ENCODE data around the gene RCHY1.
"Not testable (repeated sequence)": the region's sequence is repeated elsewhere in the genome, so short reads cannot be mapped to it uniquely, and the experiment has no call there.

Gene RCHY1

DNA sequence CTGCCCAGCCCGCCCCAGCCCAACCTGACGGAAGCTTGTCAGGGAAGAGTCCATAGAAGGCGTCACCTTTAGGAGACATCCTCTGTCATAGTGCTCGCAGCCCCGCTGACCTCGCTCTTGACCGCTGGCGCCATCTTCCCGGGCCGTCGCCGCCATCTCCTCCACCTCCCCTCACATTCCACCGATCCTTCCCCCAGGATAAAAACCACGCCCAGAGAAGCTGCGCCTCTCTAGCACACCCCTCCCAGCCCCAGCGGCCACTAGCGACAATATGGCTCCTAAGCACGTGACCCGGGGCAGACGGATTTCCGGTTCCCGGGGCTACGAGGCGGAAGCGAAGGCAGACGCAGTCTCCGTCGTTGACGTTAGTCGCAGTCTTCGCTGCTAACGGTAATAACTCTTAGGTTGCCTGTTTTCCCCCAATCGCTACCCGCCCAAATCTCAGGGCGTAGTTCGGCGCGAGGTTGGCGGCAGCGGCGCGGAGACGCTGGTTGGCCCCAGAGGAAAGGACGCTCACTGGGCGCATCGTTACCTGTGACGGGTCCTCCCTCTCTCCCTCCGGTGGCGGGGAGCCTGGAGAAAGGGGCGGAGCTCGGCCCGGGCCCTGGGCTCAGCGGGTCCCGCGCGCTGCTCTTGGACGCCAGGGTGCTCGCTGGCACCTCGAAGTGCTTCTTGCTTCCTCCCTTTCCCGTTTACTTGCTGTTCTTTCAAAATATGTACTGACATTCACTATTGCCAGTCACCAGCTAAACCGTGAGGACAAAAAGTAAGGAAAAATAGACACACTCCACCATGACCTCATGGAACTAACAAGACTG is at the start of gene RCHY1, which contains the start of gene THAP6:
Gene RCHY1, minus strand, starts transcription at position 273 of the 818 bp plus-strand sequence. Its CDS starts 117 bp downstream, at position 156.
Gene THAP6, plus strand, starts transcription at position 343 of the 818 bp plus-strand sequence. CDS start 980 bp downstream, outside the sequence.
- H3K4me3 ChIP-seq (ENCODE audit: low read length): peak within 1 kb of the TSS; percentile 98
- H3K36me3 ChIP-seq (ENCODE audit: control insufficient read depth, insufficient read depth, low read length, severe bottlenecking): peaks cover 27% of the 10 kb centered on the region
- no peaks in the 10 kb centered on the region for H3K27me3 ChIP-seq (replicated peaks; ENCODE audit: control insufficient read depth, insufficient read depth, low read length)
- H3K9me3 ChIP-seq (ENCODE audit: control insufficient read depth, low read length): no peaks in the 10 kb centered on the region
- H3K4me1 ChIP-seq (ENCODE audit: control insufficient read depth, insufficient read depth, low read length): peaks cover 43% of the 10 kb centered on the region
- DNase-seq (ENCODE audit: low read depth): peak; percentile 99
- H3K9ac ChIP-seq (ENCODE audit: low read length): peak within 1 kb of the TSS; percentile 91

DNA sequence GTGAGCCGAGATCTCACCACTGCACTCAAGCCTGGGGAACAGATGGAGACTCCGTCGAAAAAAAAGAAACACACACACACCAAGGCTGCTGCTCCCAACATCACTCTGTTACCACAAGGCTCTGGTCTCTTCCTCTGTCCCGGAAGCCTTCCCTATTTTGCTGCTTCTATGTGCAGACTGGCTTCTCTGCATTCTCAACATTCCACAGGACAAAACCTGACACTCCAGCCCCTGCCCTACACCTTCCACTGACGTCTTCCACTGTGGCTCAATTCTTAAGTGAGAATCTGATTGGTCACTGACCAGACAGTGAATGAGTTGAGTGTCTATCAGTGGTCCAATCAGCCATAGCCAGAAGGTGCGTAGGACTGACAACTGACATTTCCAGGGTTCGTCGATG is 47.6 kb upstream of the RCHY1 start:
- Histone ChIP-seq H3K27me3 (replicated peaks; ENCODE audit: control insufficient read depth, insufficient read depth, low read length) (peaks cover under 1% of the 10 kb centered on the region), H3K4me3 (ENCODE audit: low read length) (no peak overlapping the region), H3K36me3 (ENCODE audit: control insufficient read depth, insufficient read depth, low read length, severe bottlenecking) (no peaks in the 10 kb centered on the region), H3K9me3 (ENCODE audit: control insufficient read depth, low read length) (no peaks in the 10 kb centered on the region), H3K4me1 (ENCODE audit: control insufficient read depth, insufficient read depth, low read length) (peaks cover 4% of the 10 kb centered on the region), H3K9ac (ENCODE audit: low read length) (no peak overlapping the region)
- no peak for DNase-seq (ENCODE audit: low read depth)

DNA sequence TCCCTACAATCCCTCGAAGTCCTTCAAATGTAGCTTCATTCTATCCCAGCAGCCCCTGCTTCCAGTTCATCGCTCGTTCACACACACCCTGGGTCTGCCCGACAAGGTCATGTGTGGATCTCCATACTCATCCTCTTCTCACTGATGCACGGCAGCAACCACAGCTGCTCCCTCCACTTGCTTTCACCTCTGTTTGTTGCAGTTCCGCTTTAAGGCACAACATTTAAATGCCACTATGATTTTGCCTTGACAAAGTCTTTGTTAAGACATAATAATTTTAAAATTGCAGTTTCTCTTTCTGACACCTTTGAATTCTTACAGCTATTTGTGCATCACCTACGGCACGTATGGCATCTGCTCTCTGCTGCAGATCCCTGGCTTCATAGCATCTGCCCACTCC is 43.5 kb upstream of the RCHY1 start:
- no peak overlapping the region for H3K9ac ChIP-seq (ENCODE audit: low read length)
- no peaks in the 10 kb centered on the region for H3K9me3 ChIP-seq (ENCODE audit: control insufficient read depth, low read length)
- no peaks in the 10 kb centered on the region for H3K4me1 ChIP-seq (ENCODE audit: control insufficient read depth, insufficient read depth, low read length)
- H3K27me3 ChIP-seq (replicated peaks; ENCODE audit: control insufficient read depth, insufficient read depth, low read length): peaks cover 17% of the 10 kb centered on the region
- H3K36me3 ChIP-seq (ENCODE audit: control insufficient read depth, insufficient read depth, low read length, severe bottlenecking): no peaks in the 10 kb centered on the region
- no peak overlapping the region for H3K4me3 ChIP-seq (ENCODE audit: low read length)
- no peak for DNase-seq (ENCODE audit: low read depth)

DNA sequence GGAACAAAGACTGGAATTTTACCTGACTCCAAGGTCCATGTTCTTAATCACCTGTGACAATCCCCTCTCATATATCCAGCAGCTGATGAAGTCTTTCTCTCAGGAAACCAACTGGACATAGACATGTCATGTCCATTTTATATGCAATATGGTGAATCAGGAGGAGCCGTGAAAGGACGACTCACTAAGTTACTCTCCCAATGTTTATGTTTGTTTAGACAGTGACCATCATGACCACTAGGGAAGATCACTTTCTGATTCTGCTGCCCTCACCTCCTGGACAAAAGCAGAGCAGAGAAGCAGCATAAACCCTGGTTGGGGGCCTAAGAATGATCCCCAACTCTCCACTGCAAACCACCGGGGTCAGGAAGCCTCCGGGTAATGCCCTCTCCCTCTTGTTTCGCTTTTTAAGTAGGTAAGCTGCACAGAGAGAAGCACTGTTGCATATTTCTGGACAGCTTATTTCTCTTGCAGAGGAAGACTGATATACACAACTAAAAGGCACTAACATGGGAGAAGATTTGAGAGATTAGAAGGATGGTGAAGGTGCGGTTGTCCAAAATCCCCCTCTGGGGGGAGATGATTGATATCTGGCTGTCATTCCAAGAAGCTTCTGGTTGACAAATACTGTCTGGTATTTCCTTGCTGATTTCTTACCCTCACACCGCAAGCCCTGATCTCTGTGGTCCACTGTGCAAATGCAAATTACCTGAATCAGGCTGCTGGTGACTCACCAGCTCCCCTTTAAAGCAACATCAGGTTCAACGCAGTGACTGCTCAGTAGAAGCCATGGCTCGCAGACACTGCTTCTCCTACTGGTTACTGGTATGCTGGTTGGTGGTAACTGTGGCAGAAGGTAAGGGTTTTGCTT is 41.3 kb upstream of the RCHY1 start, which contains the start of gene ODAPH:
Gene ODAPH, plus strand, starts transcription at position 773 of the 871 bp plus-strand sequence. Its CDS starts 17 bp downstream, at position 790.
- Histone ChIP-seq H3K4me3 (ENCODE audit: low read length) (no peak within 1 kb of the TSS), H3K9ac (ENCODE audit: low read length) (no peak within 1 kb of the TSS), H3K36me3 (ENCODE audit: control insufficient read depth, insufficient read depth, low read length, severe bottlenecking) (no peaks in the 10 kb centered on the region), H3K4me1 (ENCODE audit: control insufficient read depth, insufficient read depth, low read length) (no peaks in the 10 kb centered on the region), H3K9me3 (ENCODE audit: control insufficient read depth, low read length) (no peaks in the 10 kb centered on the region), H3K27me3 (replicated peaks; ENCODE audit: control insufficient read depth, insufficient read depth, low read length) (peaks cover 17% of the 10 kb centered on the region)
- no peak for DNase-seq (ENCODE audit: low read depth)

DNA sequence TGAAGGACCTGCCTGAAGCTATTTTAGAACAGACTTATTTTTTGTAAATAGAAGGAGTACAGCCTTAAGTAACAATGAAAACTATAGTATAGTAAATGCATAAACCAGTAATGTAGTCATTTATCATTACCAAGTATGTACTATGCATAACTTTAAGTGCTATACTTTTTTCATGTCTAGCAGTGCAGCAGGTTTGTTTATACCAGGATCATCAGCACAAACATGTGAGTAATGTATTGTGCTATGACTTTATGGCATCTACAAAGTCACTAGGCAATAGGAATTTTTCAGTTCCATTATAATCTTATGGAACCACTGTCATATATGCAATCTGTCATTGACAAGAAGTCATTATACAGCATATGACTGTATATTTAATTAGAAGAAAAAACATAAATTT is 38.2 kb upstream of the RCHY1 start:
- H3K36me3 ChIP-seq (ENCODE audit: control insufficient read depth, insufficient read depth, low read length, severe bottlenecking): no peaks in the 10 kb centered on the region
- DNase-seq (ENCODE audit: low read depth): no peak
- H3K4me3 ChIP-seq (ENCODE audit: low read length): no peak overlapping the region
- no peaks in the 10 kb centered on the region for H3K4me1 ChIP-seq (ENCODE audit: control insufficient read depth, insufficient read depth, low read length)
- H3K9ac ChIP-seq (ENCODE audit: low read length): no peak overlapping the region
- no peaks in the 10 kb centered on the region for H3K9me3 ChIP-seq (ENCODE audit: control insufficient read depth, low read length)
- H3K27me3 ChIP-seq (replicated peaks; ENCODE audit: control insufficient read depth, insufficient read depth, low read length): peaks cover 17% of the 10 kb centered on the region

DNA sequence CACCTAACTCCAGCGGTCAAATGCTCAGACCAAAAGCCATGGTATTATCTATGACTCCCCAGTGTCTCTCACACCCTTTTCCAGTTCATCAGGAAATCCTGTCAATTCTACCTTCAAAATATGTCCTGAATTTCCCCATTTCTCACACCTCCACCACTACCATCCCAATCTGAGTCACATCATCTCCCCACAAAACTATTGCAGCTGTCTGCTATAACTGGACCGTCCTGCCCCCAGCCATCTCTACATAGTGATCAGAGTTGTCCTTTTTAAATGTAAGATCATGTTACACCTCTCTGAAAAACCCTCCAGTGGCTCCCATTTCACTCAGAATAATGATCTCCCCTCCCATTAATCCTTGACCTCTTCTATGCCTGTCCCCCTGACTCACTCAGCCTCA is 34.8 kb upstream of the RCHY1 start:
- Histone ChIP-seq H3K9me3 (ENCODE audit: control insufficient read depth, low read length) (no peaks in the 10 kb centered on the region), H3K4me1 (ENCODE audit: control insufficient read depth, insufficient read depth, low read length) (no peaks in the 10 kb centered on the region), H3K27me3 (replicated peaks; ENCODE audit: control insufficient read depth, insufficient read depth, low read length) (no peaks in the 10 kb centered on the region), H3K9ac (ENCODE audit: low read length) (no peak overlapping the region), H3K4me3 (ENCODE audit: low read length) (no peak overlapping the region), H3K36me3 (ENCODE audit: control insufficient read depth, insufficient read depth, low read length, severe bottlenecking) (no peaks in the 10 kb centered on the region)
- no peak for DNase-seq (ENCODE audit: low read depth)

DNA sequence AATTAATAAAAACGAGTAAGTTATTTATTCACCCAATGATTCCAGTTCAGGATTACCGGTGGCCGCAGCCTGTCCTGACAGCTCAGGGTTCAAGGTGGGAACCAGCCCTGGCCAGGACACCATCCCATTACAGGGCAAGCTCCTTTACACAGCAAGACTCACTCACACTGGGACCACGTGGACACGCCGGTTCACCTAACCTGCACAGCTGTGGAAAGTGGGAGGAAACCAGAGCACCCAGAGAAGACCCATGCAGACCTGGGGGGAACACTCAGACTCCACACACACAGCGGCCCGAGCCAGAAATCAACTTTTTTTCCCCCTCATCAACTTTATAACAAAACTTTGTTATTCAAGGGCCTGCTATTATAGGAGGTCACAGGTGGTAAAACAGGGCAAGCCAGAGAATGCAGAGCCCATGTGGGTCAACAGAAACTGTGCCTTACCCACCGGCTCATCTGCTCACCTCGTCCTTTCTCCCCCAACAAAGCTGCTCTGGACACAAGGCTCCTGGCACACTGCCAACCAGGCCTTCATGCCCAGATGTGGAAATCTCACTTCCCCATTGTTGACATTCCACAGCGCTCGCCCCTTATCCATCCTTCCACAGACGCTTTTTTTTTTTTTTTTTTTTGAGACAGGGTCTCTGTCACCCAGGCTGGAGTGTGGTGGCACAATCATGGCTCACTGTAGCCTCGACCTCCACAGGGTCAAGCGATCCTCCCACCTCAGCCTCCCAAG is 33.6 kb upstream of the RCHY1 start:
- H3K36me3 ChIP-seq (ENCODE audit: control insufficient read depth, insufficient read depth, low read length, severe bottlenecking): no peaks in the 10 kb centered on the region
- H3K9ac ChIP-seq (ENCODE audit: low read length): no peak overlapping the region
- no peaks in the 10 kb centered on the region for H3K9me3 ChIP-seq (ENCODE audit: control insufficient read depth, low read length)
- H3K27me3 ChIP-seq (replicated peaks; ENCODE audit: control insufficient read depth, insufficient read depth, low read length): no peaks in the 10 kb centered on the region
- H3K4me3 ChIP-seq (ENCODE audit: low read length): no peak overlapping the region
- H3K4me1 ChIP-seq (ENCODE audit: control insufficient read depth, insufficient read depth, low read length): no peaks in the 10 kb centered on the region
- no peak for DNase-seq (ENCODE audit: low read depth)

DNA sequence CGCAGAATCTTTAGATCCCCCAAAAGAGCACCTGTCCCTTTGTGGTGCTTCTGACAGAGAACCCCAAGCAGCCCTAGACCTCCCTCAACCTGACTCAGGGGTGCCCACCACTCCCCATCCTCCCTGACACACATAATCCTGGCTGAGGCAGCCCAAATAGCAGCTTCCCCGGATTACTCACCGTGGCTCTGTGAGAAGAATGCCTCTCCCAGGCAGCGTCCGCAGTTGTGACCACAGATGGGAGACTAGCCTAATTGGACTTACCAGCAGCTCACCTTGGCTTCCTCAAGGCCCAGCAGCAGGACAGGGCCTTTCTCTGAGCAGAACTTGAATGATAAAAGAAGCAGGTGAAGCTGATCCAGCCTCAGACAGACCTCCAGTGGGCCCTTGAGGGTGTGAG is 31.3 kb upstream of the RCHY1 start:
- DNase-seq (ENCODE audit: low read depth): peak; percentile 10

DNA sequence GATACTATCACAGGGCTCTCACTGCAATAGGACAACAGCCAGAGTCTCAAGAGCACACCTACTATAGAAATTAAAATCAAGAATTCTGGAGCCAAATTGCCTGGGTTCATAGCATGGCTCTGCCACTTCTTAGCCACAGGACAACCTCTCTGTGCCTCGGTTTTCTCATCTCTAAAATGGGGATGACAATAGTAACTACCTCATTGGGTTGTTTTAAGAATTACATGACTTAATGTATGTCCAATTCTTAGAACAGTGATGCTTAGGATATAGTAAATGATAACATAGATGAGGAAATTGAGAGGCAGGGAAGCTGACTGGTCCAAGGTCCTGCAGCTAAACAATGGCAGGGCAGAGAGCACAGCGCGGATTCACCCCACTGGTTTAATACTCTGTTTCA is 30.7 kb upstream of the RCHY1 start:
- H3K4me1 ChIP-seq (ENCODE audit: control insufficient read depth, insufficient read depth, low read length): no peaks in the 10 kb centered on the region
- no peak for DNase-seq (ENCODE audit: low read depth)
- no peak overlapping the region for H3K4me3 ChIP-seq (ENCODE audit: low read length)
- H3K9me3 ChIP-seq (ENCODE audit: control insufficient read depth, low read length): no peaks in the 10 kb centered on the region
- no peaks in the 10 kb centered on the region for H3K27me3 ChIP-seq (replicated peaks; ENCODE audit: control insufficient read depth, insufficient read depth, low read length)
- H3K9ac ChIP-seq (ENCODE audit: low read length): no peak overlapping the region
- peaks cover 5% of the 10 kb centered on the region for H3K36me3 ChIP-seq (ENCODE audit: control insufficient read depth, insufficient read depth, low read length, severe bottlenecking)

More for the DNA sequence above, 31.3 kb upstream of the RCHY1 start:
- H3K36me3 ChIP-seq (ENCODE audit: control insufficient read depth, insufficient read depth, low read length, severe bottlenecking): peaks cover 4% of the 10 kb centered on the region
- no peaks in the 10 kb centered on the region for H3K9me3 ChIP-seq (ENCODE audit: control insufficient read depth, low read length)
- H3K4me3 ChIP-seq (ENCODE audit: low read length): no peak overlapping the region
- H3K27me3 ChIP-seq (replicated peaks; ENCODE audit: control insufficient read depth, insufficient read depth, low read length): no peaks in the 10 kb centered on the region
- H3K4me1 ChIP-seq (ENCODE audit: control insufficient read depth, insufficient read depth, low read length): no peaks in the 10 kb centered on the region
- H3K9ac ChIP-seq (ENCODE audit: low read length): no peak overlapping the region

DNA sequence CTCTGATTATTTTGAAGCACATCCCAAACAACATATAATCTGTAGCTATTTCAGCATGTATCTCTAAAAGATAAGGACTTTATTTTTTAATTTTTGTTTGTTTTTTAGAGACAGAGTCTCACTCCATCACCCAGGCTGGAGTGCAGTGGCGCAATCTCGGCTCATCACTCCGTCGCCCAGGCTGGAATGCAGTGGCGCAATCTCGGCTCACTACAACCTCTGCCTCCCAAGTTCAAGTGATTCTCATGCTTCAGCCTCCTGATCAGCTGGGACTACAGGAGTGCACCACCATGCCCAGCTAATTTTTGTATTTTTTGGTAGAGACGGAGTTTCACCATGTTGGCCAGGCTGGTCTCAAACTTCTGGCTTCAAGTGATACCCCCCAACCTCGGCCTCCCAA is 30.0 kb upstream of the RCHY1 start:
- DNase-seq (ENCODE audit: low read depth); H3K4me1 ChIP-seq (ENCODE audit: control insufficient read depth, insufficient read depth, low read length); H3K27me3 ChIP-seq (replicated peaks; ENCODE audit: control insufficient read depth, insufficient read depth, low read length); H3K9me3 ChIP-seq (ENCODE audit: control insufficient read depth, low read length); H3K9ac ChIP-seq (ENCODE audit: low read length); H3K4me3 ChIP-seq (ENCODE audit: low read length): not testable (repeated sequence)
- peaks cover 11% of the 10 kb centered on the region for H3K36me3 ChIP-seq (ENCODE audit: control insufficient read depth, insufficient read depth, low read length, severe bottlenecking)

DNA sequence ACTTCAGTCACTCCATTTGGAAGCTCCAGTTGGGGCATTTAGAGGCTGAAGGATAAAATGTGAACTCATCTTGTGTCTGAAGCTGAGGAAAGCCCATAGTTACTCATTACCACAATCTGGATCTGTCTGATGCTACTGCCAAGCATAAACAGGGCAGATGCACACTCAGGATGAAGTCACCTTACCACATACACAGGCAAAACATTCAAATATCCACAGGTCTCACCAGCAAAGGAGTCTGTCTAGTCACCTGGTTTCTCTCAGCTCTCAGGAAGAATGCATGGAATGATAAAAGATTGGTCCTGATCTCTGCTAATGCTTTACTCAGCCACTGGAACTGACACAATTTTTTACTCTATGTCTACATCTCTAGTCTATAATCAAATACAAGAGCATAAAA is 28.6 kb upstream of the RCHY1 start:
- no peaks in the 10 kb centered on the region for H3K9me3 ChIP-seq (ENCODE audit: control insufficient read depth, low read length)
- H3K36me3 ChIP-seq (ENCODE audit: control insufficient read depth, insufficient read depth, low read length, severe bottlenecking): peaks cover 18% of the 10 kb centered on the region
- H3K9ac ChIP-seq (ENCODE audit: low read length): no peak overlapping the region
- H3K4me3 ChIP-seq (ENCODE audit: low read length): no peak overlapping the region
- peak; percentile 12 for DNase-seq (ENCODE audit: low read depth)
- no peaks in the 10 kb centered on the region for H3K4me1 ChIP-seq (ENCODE audit: control insufficient read depth, insufficient read depth, low read length)
- H3K27me3 ChIP-seq (replicated peaks; ENCODE audit: control insufficient read depth, insufficient read depth, low read length): no peaks in the 10 kb centered on the region
